HG03095 (cell line): ENCODE results near the gene GFER.
"Not testable (repeated sequence)": the region's sequence is repeated elsewhere in the genome, so short reads cannot be mapped to it uniquely, and the experiment has no call there.

ENCODE experiments used
- ATAC-seq: cut with Tn5 transposase; IDR thresholded peaks from one replicate; pipeline ENCODE4 v1.9.1; 2021; ENCODE audit warnings: moderate library complexity; ENCODE audit not compliant: unreplicated experiment

The GFER gene

GRCh38 chr16:2025251-2025650 is 41.3 kb downstream of the GFER start:
- ATAC-seq: no peak

- no peak for ATAC-seq
These were observed 42.0 kb downstream of the GFER start for GRCh38 chr16:2025878-2026460.

DNA sequence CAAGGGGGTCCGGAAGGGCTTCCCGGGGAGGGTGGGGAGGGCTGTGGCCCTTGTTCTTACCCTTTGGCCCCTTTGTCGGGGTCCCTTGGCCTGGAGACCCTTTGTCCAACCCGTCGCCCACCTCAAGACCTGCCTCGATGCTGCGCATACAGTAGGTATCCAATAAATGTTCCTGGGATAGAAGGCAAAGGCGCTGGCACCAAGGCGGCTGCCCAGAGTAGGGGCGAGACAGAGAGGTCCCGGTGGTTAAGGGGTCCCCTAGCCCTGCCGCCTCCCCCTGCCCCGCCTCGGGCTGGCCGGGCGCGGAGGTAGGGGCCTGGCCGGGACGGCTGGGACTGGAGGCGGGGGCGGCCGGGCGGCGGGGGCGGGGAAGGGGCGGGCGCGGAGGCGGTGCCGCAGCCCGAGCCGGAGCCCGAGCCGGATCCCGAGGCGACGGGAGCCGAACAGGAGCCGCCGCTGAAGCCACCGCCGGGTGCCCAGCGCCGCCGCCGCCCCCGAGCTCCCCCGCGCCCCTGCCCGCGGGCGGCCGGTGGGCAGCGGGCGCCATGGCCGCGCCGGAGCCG is 42.5 kb downstream of the GFER start, which contains the start of gene NHERF2:
Gene NHERF2 (plus strand): TSS at position 442 of the 563 bp plus-strand sequence. CDS start 104 bp downstream, at position 546.
- no peak for ATAC-seq

DNA sequence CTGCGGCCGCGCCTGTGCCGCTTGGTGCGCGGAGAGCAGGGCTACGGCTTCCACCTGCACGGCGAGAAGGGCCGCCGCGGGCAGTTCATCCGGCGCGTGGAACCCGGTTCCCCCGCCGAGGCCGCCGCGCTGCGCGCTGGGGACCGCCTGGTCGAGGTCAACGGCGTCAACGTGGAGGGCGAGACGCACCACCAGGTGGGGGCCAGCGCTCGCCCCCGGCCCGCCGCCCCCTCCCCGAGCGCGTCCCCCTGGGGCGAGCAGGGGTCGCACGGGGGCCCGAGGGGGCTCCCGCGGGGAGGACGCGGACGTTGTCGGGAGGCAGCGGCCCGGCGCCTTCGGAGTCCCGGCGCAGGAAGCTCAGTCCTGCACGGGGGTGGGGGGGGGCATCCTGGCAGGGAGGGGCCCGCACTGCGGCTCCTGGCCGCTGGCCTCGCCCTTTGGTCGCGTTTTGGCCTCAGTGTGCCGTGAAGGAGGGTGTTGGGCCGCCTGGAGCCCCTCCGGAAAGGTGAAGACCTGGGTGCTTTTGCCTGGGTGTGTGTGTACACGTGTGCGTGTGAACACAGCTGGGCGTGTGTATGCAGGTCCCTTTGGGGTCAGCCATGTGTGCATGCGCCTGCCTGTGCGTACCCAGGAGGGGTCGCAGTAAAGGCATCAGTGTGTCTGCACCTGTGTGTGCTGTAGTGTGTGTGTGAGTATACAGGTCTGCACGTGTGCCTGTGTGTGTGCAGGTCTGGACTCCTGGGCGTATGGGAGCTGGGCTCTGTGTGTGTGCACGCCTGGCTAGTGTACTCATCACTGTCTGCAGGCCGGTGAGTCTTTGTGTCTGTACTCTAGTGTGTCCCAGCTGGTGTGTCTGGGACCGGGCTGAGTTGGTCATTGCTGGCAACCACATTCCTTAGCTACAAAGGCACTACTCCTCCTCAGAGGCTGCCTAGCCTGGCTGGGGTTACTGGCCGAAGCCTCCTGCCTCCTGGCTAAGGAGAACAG is 43.3 kb downstream of the GFER start:
- ATAC-seq: no peak

DNA sequence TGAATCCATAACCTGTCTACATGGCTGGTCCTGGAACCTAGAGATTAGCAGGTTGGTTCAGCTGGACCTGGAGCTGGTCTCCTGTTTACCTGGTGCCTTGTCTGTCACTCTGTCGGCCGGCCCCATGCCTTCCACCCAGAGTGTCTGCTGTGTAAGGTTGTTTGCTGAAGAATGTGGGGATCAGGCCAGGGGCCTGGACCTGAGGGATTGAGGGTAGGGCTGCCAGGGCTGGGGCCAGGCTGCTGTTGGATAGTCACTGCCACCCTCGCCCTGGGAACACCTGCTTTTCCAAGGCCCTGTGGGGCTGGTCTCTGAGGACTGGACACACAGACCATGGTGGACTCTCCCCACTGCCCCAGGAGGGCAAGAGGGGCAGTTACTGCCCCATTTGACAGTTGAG is 44.2 kb downstream of the GFER start:
- ATAC-seq: no peak

DNA sequence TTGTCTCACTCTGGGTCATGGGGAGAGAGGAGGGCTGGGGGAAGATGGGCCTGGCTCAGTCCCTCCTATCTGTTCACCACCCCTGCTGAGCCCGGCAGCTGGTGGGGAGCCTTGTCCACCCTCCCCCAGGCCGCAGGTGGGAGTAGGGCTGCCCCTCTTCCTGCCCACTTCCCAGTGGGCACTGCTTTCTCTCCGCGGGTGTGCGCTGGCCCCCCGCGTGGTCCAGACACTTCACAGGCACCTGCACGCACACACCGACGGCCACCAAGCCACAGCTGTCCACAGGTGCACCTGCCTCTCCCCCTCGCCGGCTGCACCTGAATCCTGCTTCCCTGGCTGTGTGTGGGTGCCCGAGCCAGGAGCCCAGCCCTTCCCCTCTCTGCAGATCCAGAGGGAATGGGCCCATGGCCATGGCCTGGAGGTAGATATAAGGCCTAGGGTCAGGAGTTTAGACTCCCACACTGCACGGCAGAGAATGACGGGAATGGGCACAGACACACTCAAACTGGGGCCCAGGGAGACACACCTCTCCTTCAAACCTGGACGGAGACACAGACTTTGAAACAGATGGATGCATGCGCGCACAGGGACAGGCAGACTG is 44.7 kb downstream of the GFER start:
- ATAC-seq: no peak

DNA sequence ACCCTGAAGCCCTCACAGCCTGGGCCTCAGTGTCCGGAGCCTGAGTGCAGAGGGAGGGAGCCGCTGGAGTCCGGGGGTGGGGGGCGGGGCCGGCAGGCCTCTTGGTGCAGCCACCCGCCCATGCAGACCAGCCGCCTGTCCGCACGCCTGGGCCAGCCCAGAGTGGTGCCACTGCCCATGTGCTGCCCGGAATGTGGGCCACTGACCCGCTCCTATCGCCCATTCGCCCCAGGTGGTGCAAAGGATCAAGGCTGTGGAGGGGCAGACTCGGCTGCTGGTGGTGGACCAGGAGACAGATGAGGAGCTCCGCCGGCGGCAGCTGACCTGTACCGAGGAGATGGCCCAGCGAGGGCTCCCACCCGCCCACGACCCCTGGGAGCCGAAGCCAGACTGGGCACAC is 45.4 kb downstream of the GFER start:
- ATAC-seq: no peak

DNA sequence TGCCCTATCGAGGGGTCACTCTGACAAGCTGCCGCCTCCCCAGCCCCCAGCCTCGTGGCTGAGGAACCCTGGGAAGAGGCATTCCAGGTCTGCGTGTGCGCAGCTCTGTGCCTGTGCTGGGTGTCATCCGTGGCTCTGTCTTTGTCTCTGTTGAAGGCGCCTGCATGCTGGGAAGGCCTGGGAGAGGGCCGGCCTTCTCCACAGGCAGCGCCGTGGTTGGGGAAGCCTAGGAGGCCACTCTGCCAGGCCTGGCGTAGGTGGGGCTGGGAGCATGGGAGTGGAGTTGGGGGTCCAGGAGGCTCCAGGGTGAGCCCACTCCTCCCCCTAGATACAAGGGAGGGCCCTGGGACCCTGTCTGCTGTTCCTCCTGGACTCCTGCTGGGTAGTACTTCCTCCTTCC is 46.0 kb downstream of the GFER start:
- ATAC-seq: no peak

GRCh38 chr16:2031081-2031577 is 47.1 kb downstream of the GFER start:
- ATAC-seq: no peak

DNA sequence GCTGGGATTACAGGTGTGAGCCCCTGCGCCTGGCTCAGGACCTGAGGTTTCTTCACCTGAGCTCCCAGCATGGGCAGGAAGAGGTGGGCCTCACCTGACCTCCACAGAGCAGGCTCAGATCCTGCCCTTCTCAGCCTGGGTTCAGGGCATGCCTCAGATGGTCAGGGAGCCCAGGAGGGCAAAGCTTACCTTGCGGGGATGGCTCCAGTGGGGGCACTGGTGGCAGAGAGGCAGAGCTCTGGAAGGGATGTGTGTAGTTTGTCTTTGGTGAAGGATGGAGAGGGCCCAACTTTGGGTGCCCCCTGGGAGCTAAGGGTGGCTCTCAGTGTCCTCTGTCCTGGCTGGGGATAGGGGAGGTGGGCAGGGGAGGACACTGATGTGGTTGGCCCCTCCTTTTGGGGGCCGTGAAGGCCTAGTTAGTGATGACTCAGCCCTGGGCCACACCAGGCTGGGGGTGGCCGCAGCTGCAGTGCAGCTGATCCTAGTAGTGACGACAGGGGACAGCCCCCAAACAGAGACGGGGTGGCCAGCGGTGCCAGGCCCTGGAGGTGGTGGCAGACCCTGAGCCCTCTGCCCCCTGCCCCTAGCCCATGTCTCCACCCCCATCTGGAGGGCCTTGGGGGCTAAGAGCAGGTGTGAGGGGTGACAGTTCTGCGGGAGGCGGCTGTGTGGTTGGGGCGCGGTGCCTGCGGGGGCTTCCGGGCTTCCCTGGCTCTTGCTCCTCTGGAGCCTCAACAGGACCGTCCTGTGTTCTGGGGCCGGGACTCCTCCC is 48.5 kb downstream of the GFER start:
- ATAC-seq: no peak

GRCh38 chr16:2033057-2033908 is 49.3 kb downstream of the GFER start:
- no peak for ATAC-seq

DNA sequence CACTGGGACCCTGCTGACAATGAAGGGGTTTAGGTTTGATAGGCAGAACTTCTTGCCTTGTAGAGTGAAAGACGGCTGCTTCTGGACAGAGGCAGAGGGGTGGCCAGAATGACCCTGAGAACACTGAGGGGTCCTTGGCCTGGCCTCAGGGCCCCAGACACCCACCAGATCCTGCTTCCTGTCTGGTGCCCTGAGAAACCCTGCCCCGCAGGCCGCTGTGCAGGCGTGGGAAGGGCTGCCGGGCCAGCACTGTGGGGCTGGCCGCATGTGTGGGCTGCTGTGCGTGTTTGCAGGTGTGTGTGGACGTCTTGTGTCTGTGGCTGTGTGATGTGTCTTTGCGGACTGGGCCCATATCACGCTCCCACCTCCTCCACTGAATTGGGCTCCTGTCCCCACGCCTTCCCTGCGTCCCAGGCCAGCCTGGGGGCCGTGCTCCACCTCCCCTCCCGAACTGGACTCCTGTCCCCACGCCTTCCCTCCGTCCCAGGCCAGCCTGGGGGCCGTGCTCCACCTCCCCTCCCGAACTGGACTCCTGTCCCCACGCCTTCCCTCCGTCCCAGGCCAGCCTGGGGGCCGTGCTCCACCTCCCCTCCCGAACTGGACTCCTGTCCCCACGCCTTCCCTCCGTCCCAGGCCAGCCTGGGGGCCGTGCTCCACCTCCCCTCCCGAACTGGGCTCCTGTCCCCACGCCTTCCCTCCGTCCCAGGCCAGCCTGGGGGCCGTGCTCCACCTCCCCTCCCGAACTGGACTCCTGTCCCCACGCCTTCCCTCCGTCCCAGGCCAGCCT is 50.1 kb downstream of the GFER start:
- not testable (repeated sequence) for ATAC-seq

- no peak for ATAC-seq
These were observed 50.9 kb downstream of the GFER start for GRCh38 chr16:2034696-2035430.

- ATAC-seq: no peak
These were observed 51.6 kb downstream of the GFER start for GRCh38 chr16:2035431-2036199.

DNA sequence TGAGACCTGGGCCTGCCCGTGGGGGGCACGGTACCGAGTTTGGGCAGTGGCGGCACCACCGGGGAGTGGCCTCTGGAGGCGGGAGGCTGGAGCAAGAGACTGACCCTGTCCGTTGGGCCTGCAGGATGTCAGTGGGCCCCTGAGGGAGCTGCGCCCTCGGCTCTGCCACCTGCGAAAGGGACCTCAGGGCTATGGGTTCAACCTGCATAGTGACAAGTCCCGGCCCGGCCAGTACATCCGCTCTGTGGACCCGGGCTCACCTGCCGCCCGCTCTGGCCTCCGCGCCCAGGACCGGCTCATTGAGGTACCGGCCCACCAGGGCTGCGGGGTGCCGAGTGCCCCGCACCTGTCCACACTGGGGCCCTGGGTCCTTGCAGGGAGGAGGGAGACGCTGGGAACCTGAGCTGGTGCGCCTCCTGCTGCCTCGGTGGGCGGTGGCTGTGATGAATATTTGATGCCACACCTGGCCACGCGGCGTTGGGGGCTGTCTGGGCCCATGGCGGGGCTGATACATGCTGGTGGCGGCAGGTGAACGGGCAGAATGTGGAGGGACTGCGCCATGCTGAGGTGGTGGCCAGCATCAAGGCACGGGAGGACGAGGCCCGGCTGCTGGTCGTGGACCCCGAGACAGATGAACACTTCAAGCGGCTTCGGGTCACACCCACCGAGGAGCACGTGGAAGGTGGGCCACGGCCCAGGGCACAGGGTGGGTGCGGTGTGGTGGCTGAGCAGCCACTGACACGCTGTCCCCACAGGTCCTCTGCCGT is 52.4 kb downstream of the GFER start:
- no peak for ATAC-seq

GRCh38 chr16:2037115-2037514 is 53.1 kb downstream of the GFER start:
- no peak for ATAC-seq
